ENCODE measurements around the gene NIPBL. TPM values are rescaled to one million over a fixed set of nuclear protein-coding genes. Genes with fewer than 3 reads are reported as not detected.
A peak's percentile ranks its signal among the peaks of the same experiment; 100 is the strongest.

Gene NIPBL
- total RNA-seq, 1 experiment from 2014 or later = 124 TPM

- H3K4me3 ChIP-seq = no peak overlapping the region
- no TSS peak for BruUV-seq (replicated peaks)
- peaks cover 38% of the 10 kb centered on the region for H3K4me1 ChIP-seq (replicated peaks; ENCODE audit: insufficient read depth)
- intact Hi-C loops (cut with micrococcal nuclease; ENCODE audit: unreplicated experiment) = no loop called here
- TF ChIP-seq EZH2 (IDR thresholded peaks at IDR 0.05; ENCODE audit: low read depth) (no peak), CTCF (conservative IDR thresholded peaks at IDR 0.05) (no peak)
- DNase-seq = no peak
- no peaks in the 10 kb centered on the region for H3K9me2 ChIP-seq (ENCODE audit: insufficient read depth)
- POLR2A ChIA-PET (ENCODE audit: unreplicated experiment) = no interaction called here
- H3F3A ChIP-seq (ENCODE audit: insufficient read depth, low read depth) = peaks cover 18% of the 10 kb centered on the region
- no peaks in the 10 kb centered on the region for H3K9me3 ChIP-seq (ENCODE audit: insufficient read depth, low read depth)
- H3K4me2 ChIP-seq = no peak overlapping the region
- H3K79me2 ChIP-seq (ENCODE audit: low read depth) = peaks cover 100% of the 10 kb centered on the region
- no peaks in the 10 kb centered on the region for H3K36me3 ChIP-seq (ENCODE audit: low read depth)
- CTCF ChIA-PET = no interaction called here
- peaks cover 59% of the 10 kb centered on the region for H4K20me1 ChIP-seq (ENCODE audit: insufficient read depth)
- no peak overlapping the region for H2AFZ ChIP-seq
- H3K27ac ChIP-seq = no peak overlapping the region
- no peaks in the 10 kb centered on the region for H3K27me3 ChIP-seq (ENCODE audit: insufficient read depth, low read depth)
These were observed 5.2 kb downstream of the NIPBL start for GRCh38 chr5:36881807-36882206.

GRCh38 chr5:36882250-36882649, 5.7 kb downstream of the NIPBL start:
- no peaks in the 10 kb centered on the region for H3K9me3 ChIP-seq (ENCODE audit: insufficient read depth, low read depth)
- intact Hi-C loops (cut with micrococcal nuclease; ENCODE audit: unreplicated experiment) = no loop called here
- ChIA-PET POLR2A (ENCODE audit: unreplicated experiment) (no interaction called here), CTCF (interaction anchor here (0.8 kb wide), 1 partner anchor 65 kb away, joined by 3 read pairs; no protein-coding TSS in a partner anchor)
- no peaks in the 10 kb centered on the region for H3K9me2 ChIP-seq (ENCODE audit: insufficient read depth)
- peaks cover 43% of the 10 kb centered on the region for H3K4me1 ChIP-seq (replicated peaks; ENCODE audit: insufficient read depth)
- no peak overlapping the region for H3K4me3 ChIP-seq
- H3K27ac ChIP-seq = 0 out of 2 replicates have a peak overlapping the region, but pooled peaks have one; percentile 8
- no peaks in the 10 kb centered on the region for H3K36me3 ChIP-seq (ENCODE audit: low read depth)
- BruUV-seq (replicated peaks) = no TSS peak
- no peak for DNase-seq
- peaks cover 62% of the 10 kb centered on the region for H4K20me1 ChIP-seq (ENCODE audit: insufficient read depth)
- H3K79me2 ChIP-seq (ENCODE audit: low read depth) = peaks cover 100% of the 10 kb centered on the region
- TF ChIP-seq EZH2 (IDR thresholded peaks at IDR 0.05; ENCODE audit: low read depth) (no peak), CTCF (conservative IDR thresholded peaks at IDR 0.05) (no peak)
- H3K27me3 ChIP-seq (ENCODE audit: insufficient read depth, low read depth) = no peaks in the 10 kb centered on the region
- H3F3A ChIP-seq (ENCODE audit: insufficient read depth, low read depth) = peaks cover 14% of the 10 kb centered on the region
- H3K4me2 ChIP-seq = no peak overlapping the region
- H2AFZ ChIP-seq = no peak overlapping the region

DNA sequence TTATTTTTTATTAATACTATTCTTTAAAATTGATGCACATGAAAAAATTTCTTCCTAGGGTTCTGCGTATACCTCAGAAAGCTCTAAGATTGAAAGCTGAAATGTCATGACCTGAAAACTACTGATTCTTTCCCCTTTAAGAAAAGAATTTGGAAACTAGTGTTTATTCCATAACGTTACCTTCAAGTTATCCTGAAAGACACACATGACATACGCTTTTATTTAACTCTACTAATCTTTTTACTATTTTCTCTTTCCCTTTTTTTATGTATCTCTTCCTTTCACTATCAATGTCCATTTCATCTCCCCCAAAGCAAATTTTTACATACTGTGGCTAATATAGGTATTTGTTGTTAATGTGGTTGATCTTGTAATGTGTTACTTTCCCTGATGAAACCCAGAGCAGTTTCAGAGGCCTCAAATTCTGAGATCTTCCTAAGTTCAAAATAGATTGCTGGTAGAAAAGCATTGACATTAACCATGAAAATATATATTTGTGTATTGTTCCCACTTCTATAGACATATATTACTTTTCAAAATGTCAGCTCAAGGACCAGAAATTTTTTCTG, 7.4 kb downstream of the NIPBL start:
- DNase-seq = no peak
- no TSS peak for BruUV-seq (replicated peaks)
- ChIA-PET POLR2A (ENCODE audit: unreplicated experiment) (no interaction called here), CTCF (no interaction called here)
- H3K4me1 ChIP-seq (replicated peaks; ENCODE audit: insufficient read depth) = peaks cover 41% of the 10 kb centered on the region
- no peak overlapping the region for H3K4me3 ChIP-seq
- no peaks in the 10 kb centered on the region for H3K27me3 ChIP-seq (ENCODE audit: insufficient read depth, low read depth)
- no peaks in the 10 kb centered on the region for H3K9me3 ChIP-seq (ENCODE audit: insufficient read depth, low read depth)
- TF ChIP-seq EZH2 (IDR thresholded peaks at IDR 0.05; ENCODE audit: low read depth) (no peak), CTCF (conservative IDR thresholded peaks at IDR 0.05) (no peak)
- H3F3A ChIP-seq (ENCODE audit: insufficient read depth, low read depth) = no peaks in the 10 kb centered on the region
- peaks cover 64% of the 10 kb centered on the region for H4K20me1 ChIP-seq (ENCODE audit: insufficient read depth)
- H3K27ac ChIP-seq = no peak overlapping the region
- no peaks in the 10 kb centered on the region for H3K9me2 ChIP-seq (ENCODE audit: insufficient read depth)
- no peak overlapping the region for H2AFZ ChIP-seq
- intact Hi-C loops (cut with micrococcal nuclease; ENCODE audit: unreplicated experiment) = no loop called here
- H3K79me2 ChIP-seq (ENCODE audit: low read depth) = peaks cover 100% of the 10 kb centered on the region
- H3K4me2 ChIP-seq = no peak overlapping the region
- no peaks in the 10 kb centered on the region for H3K36me3 ChIP-seq (ENCODE audit: low read depth)
